CD8-positive, alpha-beta memory T cell (primary cell): ENCODE data around the gene ADK. TPM values are rescaled to one million over a fixed set of nuclear protein-coding genes. Genes with fewer than 3 reads are reported as not detected.

Experiments
- CTCF ChIA-PET: fragments of 350-600 bp; sonication (Branson Sonifier 250); formaldehyde crosslinking; loops from one replicate; lab custom pipeline; 2021; ENCODE audit warnings: antibody characterized with exemption; lab: Charles Lee
- POLR2A ChIA-PET: fragments of 350-600 bp; sonication (Branson Sonifier 250); formaldehyde crosslinking; loops from one replicate; lab custom pipeline; 2021; ENCODE audit warnings: antibody characterized with exemption; lab: Charles Lee
- DNase-seq, 5 donors: peaks; one replicate each; pipeline versions ENCODE4 v3.0.0 to v3.0.0-alpha.2; 2020 to 2022; ENCODE audit warnings: mixed read lengths in 1 of 5
- H3K27ac ChIP-seq: one replicate; pipeline ENCODE4 v1.7.0; 2013; ENCODE audit warnings: low read depth, mild to moderate bottlenecking, low read length, moderate library complexity
- H3K27me3 ChIP-seq: 2 replicates; pipeline ENCODE4 v1.7.0; 2013; ENCODE audit warnings: low read length, mild to moderate bottlenecking; ENCODE audit not compliant: insufficient read depth, poor library complexity, severe bottlenecking
- H3K36me3 ChIP-seq: 2 replicates; pipeline ENCODE4 v1.7.0; 2013; ENCODE audit warnings: mild to moderate bottlenecking, low read length, moderate library complexity; ENCODE audit not compliant: insufficient read depth
- H3K4me1 ChIP-seq: 2 replicates; pipeline ENCODE4 v1.7.0; 2013; ENCODE audit warnings: mild to moderate bottlenecking, low read length, moderate library complexity; ENCODE audit not compliant: insufficient read depth
- H3K4me3 ChIP-seq: 2 replicates; pipeline ENCODE4 v1.7.0; 2013; ENCODE audit warnings: mild to moderate bottlenecking, low read length
- H3K9me3 ChIP-seq: 2 replicates; pipeline ENCODE4 v1.7.0; 2013; ENCODE audit warnings: mild to moderate bottlenecking, low read length
- H3K27ac Mint-ChIP-seq, 8 donors: one replicate each; pipeline ENCODE4 v1.8.0; 2020 to 2021; ENCODE audit warnings: mixed read lengths in 8 of 8, mild to moderate bottlenecking in 6 of 8, inconsistent platforms in 3 of 8, moderate library complexity in 3 of 8
- H3K27me3 Mint-ChIP-seq, 2 donors: one replicate each; pipeline ENCODE4 v1.8.0; 2020 to 2021; ENCODE audit warnings: mixed read lengths in 2 of 2, mild to moderate bottlenecking in 1 of 2, moderate library complexity in 1 of 2
- H3K36me3 Mint-ChIP-seq, 3 donors: one replicate each; pipeline ENCODE4 v1.8.0; 2020 to 2021; ENCODE audit warnings: mixed read lengths in 3 of 3, inconsistent platforms in 1 of 3, mild to moderate bottlenecking in 1 of 3
- H3K4me1 Mint-ChIP-seq, 3 donors: one replicate each; pipeline ENCODE4 v1.8.0; 2020 to 2021; ENCODE audit warnings: mixed read lengths in 3 of 3, inconsistent platforms in 1 of 3, mild to moderate bottlenecking in 1 of 3
- H3K4me3 Mint-ChIP-seq, 7 donors: one replicate each; pipeline ENCODE4 v1.8.0; 2020 to 2021; ENCODE audit warnings: mixed read lengths in 7 of 7, mild to moderate bottlenecking in 6 of 7, moderate library complexity in 4 of 7, inconsistent platforms in 2 of 7
- H3K9me3 Mint-ChIP-seq, 5 donors: one replicate each; pipeline ENCODE4 v1.8.0; 2020 to 2022; ENCODE audit warnings: mixed read lengths in 5 of 5, mild to moderate bottlenecking in 3 of 5, moderate library complexity in 2 of 5, inconsistent platforms in 1 of 5
- polyA plus RNA-seq: library from polyadenylated mRNA; unstranded; fragments of 300-500 nt; fragmentation: Illumina TruSeq; gene quantifications from one replicate; pipeline ENCODE4 v1.2.3, GENCODE V29; 2021
- total RNA-seq, 2 experiments: library from RNA; stranded (reverse); gene quantifications; one replicate each; pipeline ENCODE4 v1.2.3, GENCODE V29; 2021

The ADK gene
- total and polyA plus RNA-seq, 3 experiments from 2014 or later: 54.1 to 65.1 (median 64.4) TPM

DNA sequence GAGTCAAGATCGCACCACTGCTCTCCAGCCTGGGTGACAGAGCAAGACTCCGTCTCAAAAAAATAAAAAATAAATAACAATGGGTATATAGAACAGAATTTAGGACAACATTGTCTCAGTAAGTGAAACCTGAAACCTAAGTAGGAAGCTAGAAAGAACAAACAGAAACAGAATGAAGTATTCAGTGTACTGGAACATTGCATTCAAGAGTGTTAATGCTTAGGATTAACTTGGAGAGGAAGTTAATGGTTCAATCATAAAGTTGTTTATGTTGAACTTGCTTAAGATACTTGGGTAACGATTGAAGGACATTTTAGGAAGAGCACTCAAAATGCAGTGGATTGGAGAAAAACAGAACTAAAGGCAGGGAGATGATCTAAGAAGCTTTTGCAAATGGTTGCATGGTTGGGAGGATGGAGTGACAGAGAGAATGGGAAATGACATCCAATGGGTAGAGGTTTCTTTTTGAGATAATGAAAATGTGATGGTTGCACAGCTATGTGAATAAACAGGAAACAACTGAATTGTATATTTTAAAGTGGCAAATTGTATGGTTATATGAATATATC is 233.7 kb downstream of the ADK start:
- no peak overlapping the region for H3K27ac ChIP-seq
- H3K27me3 ChIP-seq: no peaks in the 10 kb centered on the region
- H3K9me3 ChIP-seq: no peaks in the 10 kb centered on the region
- Mint-ChIP-seq H3K4me3 (no peak overlapping the region), H3K9me3 (no peaks in the 10 kb centered on the region), H3K36me3 (peaks cover 0 to 3% (median 0%) of the 10 kb centered on the region in 3 donors), H3K27ac (peak overlapping the region in 2 of 8 donors; percentile 4 to 30), H3K4me1 (peaks cover 18 to 44% (median 35%) of the 10 kb centered on the region in 3 donors), H3K27me3 (no peaks in the 10 kb centered on the region)
- POLR2A ChIA-PET: interaction anchor here (0.6 kb wide), 1 partner anchor 635 kb away, joined by 6 read pairs; no protein-coding TSS in a partner anchor
- no peak for DNase-seq
- H3K4me3 ChIP-seq: no peak overlapping the region
- CTCF ChIA-PET: interaction anchor here (1.3 kb wide), 1 partner anchor 11 kb away, joined by 3 read pairs; no protein-coding TSS in a partner anchor
- H3K4me1 ChIP-seq: peaks cover 5% of the 10 kb centered on the region
- H3K36me3 ChIP-seq: no peaks in the 10 kb centered on the region

DNA sequence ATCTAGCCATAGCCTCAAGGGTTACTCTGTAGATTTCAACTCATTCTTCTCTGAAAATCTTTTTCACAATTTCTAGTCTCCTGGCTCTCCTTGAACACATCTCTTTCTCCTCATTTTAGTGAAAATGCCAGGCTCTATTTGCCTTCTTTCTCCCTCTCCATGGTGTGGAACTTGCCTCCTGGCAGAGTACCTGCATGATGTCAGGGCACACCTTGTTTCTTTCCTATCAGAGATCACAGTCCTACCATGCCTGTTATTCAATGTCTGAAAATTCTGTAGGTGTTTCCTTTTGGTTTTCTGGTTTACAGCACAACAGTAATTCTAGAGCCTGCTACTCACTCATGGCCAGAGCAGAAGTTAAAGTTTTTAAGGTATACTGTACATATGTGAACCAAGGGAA is 237.8 kb downstream of the ADK start:
- peaks cover 6% of the 10 kb centered on the region for H3K4me1 ChIP-seq
- Mint-ChIP-seq H3K27ac (peak overlapping the region in 1 of 8 donors; percentile 73), H3K4me1 (peaks cover 13 to 26% (median 19%) of the 10 kb centered on the region in 3 donors), H3K36me3 (peaks cover under 1 to 7% (median 4%) of the 10 kb centered on the region in 3 donors), H3K27me3 (no peaks in the 10 kb centered on the region), H3K9me3 (no peaks in the 10 kb centered on the region), H3K4me3 (no peak overlapping the region)
- no peak overlapping the region for H3K4me3 ChIP-seq
- ChIA-PET POLR2A (no interaction called here), CTCF (no interaction called here)
- no peaks in the 10 kb centered on the region for H3K36me3 ChIP-seq
- H3K27ac ChIP-seq: no peak overlapping the region
- no peaks in the 10 kb centered on the region for H3K27me3 ChIP-seq
- DNase-seq: no peak
- H3K9me3 ChIP-seq: no peaks in the 10 kb centered on the region

- CTCF ChIA-PET: interaction anchor here (0.7 kb wide), 1 partner anchor 498 kb away, joined by 3 read pairs; no protein-coding TSS in a partner anchor
These were observed 240.8 kb downstream of the ADK start for GRCh38 chr10:74391786-74392185.

DNA sequence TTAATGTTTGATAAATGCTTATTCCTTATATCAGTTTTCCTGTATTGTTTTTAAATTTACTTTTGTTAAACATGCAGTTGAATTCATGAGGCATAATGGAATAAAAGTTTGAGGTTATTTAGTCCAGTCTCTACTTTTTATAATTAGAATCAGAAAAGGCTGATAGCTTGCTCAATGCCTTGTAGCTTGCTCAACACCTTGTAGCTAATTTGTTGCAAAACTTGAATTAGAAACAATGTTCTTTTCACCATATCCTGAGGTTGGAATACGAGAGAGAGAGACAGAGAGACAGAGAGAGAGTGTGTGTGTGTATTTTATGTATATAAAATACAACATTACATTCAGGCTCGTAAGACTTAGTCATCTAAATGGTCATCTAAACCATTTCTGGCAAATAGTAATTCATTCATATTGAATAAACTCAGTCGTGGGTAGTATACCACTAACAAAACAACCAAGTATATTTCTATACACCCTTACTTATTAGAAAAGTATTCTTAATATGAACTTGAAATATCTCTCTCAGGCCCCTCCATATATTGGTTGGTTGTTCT is 243.5 kb downstream of the ADK start:
- H3K36me3 Mint-ChIP-seq: peaks cover 4 to 32% (median 7%) of the 10 kb centered on the region in 3 donors
- H3K4me3 Mint-ChIP-seq: no peak overlapping the region
- CTCF ChIA-PET: interaction anchor here (0.6 kb wide), 1 partner anchor 86 kb away, joined by 3 read pairs; no protein-coding TSS in a partner anchor
- no peaks in the 10 kb centered on the region for H3K9me3 ChIP-seq
- no peaks in the 10 kb centered on the region for H3K36me3 ChIP-seq
- DNase-seq: no peak
- H3K4me1 Mint-ChIP-seq: peaks cover 6 to 13% (median 9%) of the 10 kb centered on the region in 3 donors
- H3K9me3 Mint-ChIP-seq: no peaks in the 10 kb centered on the region
- no peaks in the 10 kb centered on the region for H3K27me3 Mint-ChIP-seq
- H3K4me3 ChIP-seq: no peak overlapping the region
- no peak overlapping the region for H3K27ac Mint-ChIP-seq
- H3K27ac ChIP-seq: no peak overlapping the region
- H3K4me1 ChIP-seq: peaks cover 6% of the 10 kb centered on the region
- POLR2A ChIA-PET: no interaction called here
- H3K27me3 ChIP-seq: no peaks in the 10 kb centered on the region

More at GRCh38 chr10:74391786-74392185, 240.8 kb downstream of the ADK start:
- Histone ChIP-seq H3K9me3 (no peaks in the 10 kb centered on the region), H3K4me1 (peaks cover 6% of the 10 kb centered on the region), H3K27ac (no peak overlapping the region), H3K36me3 (no peaks in the 10 kb centered on the region), H3K4me3 (no peak overlapping the region), H3K27me3 (no peaks in the 10 kb centered on the region)
- no peak overlapping the region for H3K27ac Mint-ChIP-seq
- peaks cover 11 to 18% (median 11%) of the 10 kb centered on the region in 3 donors for H3K4me1 Mint-ChIP-seq
- DNase-seq: peak in 1 of 5 donors; percentile 4
- POLR2A ChIA-PET: no interaction called here
- no peak overlapping the region for H3K4me3 Mint-ChIP-seq
- no peaks in the 10 kb centered on the region for H3K9me3 Mint-ChIP-seq
- H3K27me3 Mint-ChIP-seq: no peaks in the 10 kb centered on the region
- peaks cover 4 to 26% (median 6%) of the 10 kb centered on the region in 3 donors for H3K36me3 Mint-ChIP-seq

- H3K36me3 ChIP-seq: no peaks in the 10 kb centered on the region
- H3K9me3 Mint-ChIP-seq: no peaks in the 10 kb centered on the region
- no peaks in the 10 kb centered on the region for H3K4me1 ChIP-seq
- H3K27me3 Mint-ChIP-seq: no peaks in the 10 kb centered on the region
- no peak overlapping the region for H3K27ac ChIP-seq
- H3K4me3 Mint-ChIP-seq: no peak overlapping the region
- no peaks in the 10 kb centered on the region for H3K27me3 ChIP-seq
- ChIA-PET CTCF (no interaction called here), POLR2A (no interaction called here)
- H3K27ac Mint-ChIP-seq: peak overlapping the region in 1 of 8 donors; percentile 29
- H3K4me1 Mint-ChIP-seq: no peaks in the 10 kb centered on the region
- H3K36me3 Mint-ChIP-seq: peaks cover 4 to 48% (median 11%) of the 10 kb centered on the region in 3 donors
- no peak overlapping the region for H3K4me3 ChIP-seq
- no peaks in the 10 kb centered on the region for H3K9me3 ChIP-seq
- DNase-seq: no peak
These were observed 249.2 kb downstream of the ADK start for GRCh38 chr10:74400186-74400585.

DNA sequence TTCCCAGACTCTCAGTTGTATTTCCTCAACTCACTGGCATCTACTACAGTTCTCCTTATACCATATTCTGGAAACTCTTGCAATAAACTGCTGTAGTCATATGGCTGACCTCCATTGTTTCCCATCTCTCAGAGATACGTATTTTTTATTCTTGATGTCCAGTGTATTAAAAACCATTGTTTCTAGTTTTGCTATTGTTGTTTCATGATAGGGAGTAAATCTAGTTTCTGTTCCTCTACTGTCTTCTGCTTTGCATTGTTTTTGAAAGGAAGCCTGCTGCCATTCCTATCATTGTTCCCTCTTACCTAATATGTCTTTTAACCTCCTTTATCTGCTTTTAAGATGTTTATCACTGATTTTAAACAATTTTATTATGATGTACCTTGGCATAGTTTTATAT is 255.0 kb downstream of the ADK start:
- Histone ChIP-seq H3K27me3 (no peaks in the 10 kb centered on the region), H3K4me1 (no peaks in the 10 kb centered on the region), H3K9me3 (no peaks in the 10 kb centered on the region), H3K36me3 (no peaks in the 10 kb centered on the region), H3K4me3 (no peak overlapping the region), H3K27ac (no peak overlapping the region)
- ChIA-PET POLR2A (no interaction called here), CTCF (no interaction called here)
- Mint-ChIP-seq H3K9me3 (no peaks in the 10 kb centered on the region), H3K27ac (no peak overlapping the region), H3K36me3 (peaks cover 12 to 44% (median 16%) of the 10 kb centered on the region in 3 donors), H3K27me3 (no peaks in the 10 kb centered on the region), H3K4me3 (no peak overlapping the region), H3K4me1 (no peaks in the 10 kb centered on the region)
- no peak for DNase-seq

DNA sequence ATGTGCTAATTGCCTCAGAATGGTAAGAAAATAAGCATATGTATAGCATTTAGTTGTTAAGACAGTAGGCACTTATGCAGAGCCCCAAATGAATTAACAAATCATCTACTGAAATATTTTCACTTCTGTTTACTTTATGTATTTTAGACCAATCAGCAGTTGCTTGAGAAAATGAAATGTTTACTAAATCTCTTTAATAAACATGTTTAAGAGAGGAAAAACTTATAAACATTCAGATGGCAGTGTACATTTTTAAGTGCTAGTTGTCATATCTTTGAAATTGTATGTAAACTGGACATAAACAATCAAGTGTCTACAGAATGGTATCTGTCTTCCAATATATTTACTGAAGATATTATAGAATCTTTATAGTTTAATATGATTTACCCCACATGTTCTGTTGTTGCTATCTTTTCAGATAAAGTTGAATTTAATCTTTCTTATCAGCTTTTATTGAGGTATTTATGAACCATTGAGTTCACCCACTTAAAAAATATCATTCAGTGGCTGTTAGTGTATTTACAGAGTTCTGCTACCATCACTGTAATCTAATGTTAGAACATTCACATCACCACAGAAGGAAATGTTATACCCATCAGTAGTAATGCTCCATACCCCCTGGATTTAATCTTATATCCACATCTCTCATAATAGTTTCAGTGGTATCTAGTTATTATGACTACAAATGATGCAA is 264.3 kb downstream of the ADK start:
- Histone ChIP-seq H3K27ac (no peak overlapping the region), H3K27me3 (no peaks in the 10 kb centered on the region), H3K9me3 (no peaks in the 10 kb centered on the region), H3K4me3 (no peak overlapping the region), H3K4me1 (no peaks in the 10 kb centered on the region), H3K36me3 (no peaks in the 10 kb centered on the region)
- DNase-seq: no peak
- Mint-ChIP-seq H3K4me3 (no peak overlapping the region), H3K9me3 (peaks cover 0 to 5% (median 0%) of the 10 kb centered on the region in 5 donors), H3K36me3 (peaks cover 9 to 19% (median 12%) of the 10 kb centered on the region in 3 donors), H3K4me1 (peaks cover 0 to 9% (median 4%) of the 10 kb centered on the region in 3 donors), H3K27ac (no peak overlapping the region), H3K27me3 (no peaks in the 10 kb centered on the region)
- ChIA-PET CTCF (interaction anchor here (1.0 kb wide), 1 partner anchor 324 kb away, joined by 3 read pairs; no protein-coding TSS in a partner anchor), POLR2A (no interaction called here)

GRCh38 chr10:74417397-74417796 is 266.4 kb downstream of the ADK start:
- no peak overlapping the region for H3K4me3 ChIP-seq
- DNase-seq: no peak
- no peaks in the 10 kb centered on the region for H3K9me3 ChIP-seq
- H3K27ac ChIP-seq: peak overlapping the region; percentile 4
- no peaks in the 10 kb centered on the region for H3K27me3 ChIP-seq
- H3K27ac Mint-ChIP-seq: no peak overlapping the region
- no peak overlapping the region for H3K4me3 Mint-ChIP-seq
- ChIA-PET POLR2A (no interaction called here), CTCF (no interaction called here)
- H3K9me3 Mint-ChIP-seq: no peaks in the 10 kb centered on the region
- H3K36me3 Mint-ChIP-seq: peaks cover 0 to 11% (median 7%) of the 10 kb centered on the region in 3 donors
- H3K27me3 Mint-ChIP-seq: no peaks in the 10 kb centered on the region
- no peaks in the 10 kb centered on the region for H3K4me1 ChIP-seq
- peaks cover 0 to 9% (median 4%) of the 10 kb centered on the region in 3 donors for H3K4me1 Mint-ChIP-seq
- no peaks in the 10 kb centered on the region for H3K36me3 ChIP-seq
